ENCODE results near the gene C2orf92. TPM values are rescaled to one million over a fixed set of nuclear protein-coding genes. Genes with fewer than 3 reads are reported as not detected.
A peak's percentile ranks its signal among the peaks of the same experiment; 100 is the strongest.

C2orf92 gene
- total RNA-seq, 1 donor from 2014 or later, result 14.4 TPM

DNA sequence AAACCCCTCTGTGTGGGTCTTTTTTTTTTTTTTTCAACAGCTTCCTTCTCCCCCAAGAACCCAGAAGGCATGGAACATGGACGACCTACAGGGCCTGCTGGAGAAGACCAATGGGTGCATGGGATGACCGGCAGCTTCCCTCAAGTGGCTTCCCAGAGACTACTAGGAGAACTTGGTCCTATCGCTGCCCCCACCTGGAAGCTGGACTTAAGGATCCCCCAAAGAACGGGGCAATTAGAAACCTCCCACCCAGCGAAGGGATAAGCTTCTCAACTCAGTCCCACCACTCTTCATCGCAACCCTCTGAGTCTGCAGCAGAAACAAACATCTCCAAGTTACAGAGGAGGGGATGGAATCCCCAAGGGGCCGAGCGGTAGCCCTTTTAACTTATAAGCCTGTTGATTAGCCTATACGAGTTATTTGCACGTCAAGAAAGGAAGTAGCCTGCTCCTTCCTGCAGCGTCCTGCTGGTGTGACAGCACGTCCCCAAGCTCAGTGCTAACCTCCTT lies 7.1 kb upstream of the C2orf92 start:
- intact Hi-C loops (cut with DNase I), result no loop called here
- peak overlapping the region; percentile 97 for H3K27ac ChIP-seq

DNA sequence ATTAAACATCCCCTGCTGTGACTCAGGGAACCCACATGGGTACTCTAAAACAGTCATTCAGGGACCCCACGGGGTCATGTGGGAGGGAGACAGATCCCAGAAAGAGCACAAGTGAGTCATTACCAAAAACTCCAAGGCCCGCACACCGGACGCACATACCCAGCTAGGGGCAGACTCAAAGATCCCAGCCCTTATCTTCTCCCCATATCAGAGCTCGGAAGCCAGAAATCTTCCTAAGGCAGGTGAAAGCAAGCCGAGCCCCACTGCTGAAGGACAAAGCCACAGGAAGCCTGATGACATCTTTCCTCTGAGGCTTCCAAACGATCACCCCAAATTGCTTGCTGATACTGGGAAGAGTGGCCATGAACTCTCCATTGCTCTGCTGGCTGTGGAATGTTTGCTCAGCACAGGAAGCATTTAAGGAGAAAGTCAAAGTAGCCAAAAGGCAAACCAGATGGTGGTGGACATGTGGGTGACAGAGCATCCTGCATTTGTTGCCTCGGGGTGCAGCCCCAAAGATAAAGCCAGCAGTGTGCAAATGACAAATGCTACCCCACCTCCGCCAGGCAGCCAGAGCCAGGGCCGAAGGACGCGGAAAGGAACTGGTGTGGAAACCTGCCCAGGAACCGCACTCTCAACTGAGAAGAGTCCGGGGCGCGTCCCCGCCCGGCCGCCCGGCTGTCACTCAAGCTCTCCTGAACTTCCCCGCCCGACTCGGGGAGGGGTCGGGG lies 6.5 kb upstream of the C2orf92 start:
- DNase-seq (peak; percentile 91), ATAC-seq (peak; percentile 67)
- intact Hi-C loops (cut with DNase I), result no loop called here
- Histone ChIP-seq H3K4me3 (peak overlapping the region; percentile 67), H3K4me1 (peaks cover 20% of the 10 kb centered on the region), H3K9me3 (no peaks in the 10 kb centered on the region), H3K27me3 (no peaks in the 10 kb centered on the region), H3K36me3 (peaks cover 12% of the 10 kb centered on the region), H3K27ac (peak overlapping the region; percentile 97)
- TF ChIP-seq, protein P1, sequence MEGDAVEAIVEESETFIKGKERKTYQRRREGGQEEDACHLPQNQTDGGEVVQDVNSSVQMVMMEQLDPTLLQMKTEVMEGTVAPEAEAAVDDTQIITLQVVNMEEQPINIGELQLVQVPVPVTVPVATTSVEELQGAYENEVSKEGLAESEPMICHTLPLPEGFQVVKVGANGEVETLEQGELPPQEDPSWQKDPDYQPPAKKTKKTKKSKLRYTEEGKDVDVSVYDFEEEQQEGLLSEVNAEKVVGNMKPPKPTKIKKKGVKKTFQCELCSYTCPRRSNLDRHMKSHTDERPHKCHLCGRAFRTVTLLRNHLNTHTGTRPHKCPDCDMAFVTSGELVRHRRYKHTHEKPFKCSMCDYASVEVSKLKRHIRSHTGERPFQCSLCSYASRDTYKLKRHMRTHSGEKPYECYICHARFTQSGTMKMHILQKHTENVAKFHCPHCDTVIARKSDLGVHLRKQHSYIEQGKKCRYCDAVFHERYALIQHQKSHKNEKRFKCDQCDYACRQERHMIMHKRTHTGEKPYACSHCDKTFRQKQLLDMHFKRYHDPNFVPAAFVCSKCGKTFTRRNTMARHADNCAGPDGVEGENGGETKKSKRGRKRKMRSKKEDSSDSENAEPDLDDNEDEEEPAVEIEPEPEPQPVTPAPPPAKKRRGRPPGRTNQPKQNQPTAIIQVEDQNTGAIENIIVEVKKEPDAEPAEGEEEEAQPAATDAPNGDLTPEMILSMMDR (IDR thresholded peaks at IDR 0.05), result no peak

More for the DNA sequence above, 7.1 kb upstream of the C2orf92 start:
- DNase-seq (no peak), ATAC-seq (no peak)
- Histone ChIP-seq H3K27me3 (no peaks in the 10 kb centered on the region), H3K9me3 (no peaks in the 10 kb centered on the region), H3K4me3 (peak overlapping the region; percentile 67), H3K4me1 (peaks cover 20% of the 10 kb centered on the region), H3K36me3 (peaks cover 18% of the 10 kb centered on the region)
- TF ChIP-seq, protein P1 (IDR thresholded peaks at IDR 0.05), result no peak

DNA sequence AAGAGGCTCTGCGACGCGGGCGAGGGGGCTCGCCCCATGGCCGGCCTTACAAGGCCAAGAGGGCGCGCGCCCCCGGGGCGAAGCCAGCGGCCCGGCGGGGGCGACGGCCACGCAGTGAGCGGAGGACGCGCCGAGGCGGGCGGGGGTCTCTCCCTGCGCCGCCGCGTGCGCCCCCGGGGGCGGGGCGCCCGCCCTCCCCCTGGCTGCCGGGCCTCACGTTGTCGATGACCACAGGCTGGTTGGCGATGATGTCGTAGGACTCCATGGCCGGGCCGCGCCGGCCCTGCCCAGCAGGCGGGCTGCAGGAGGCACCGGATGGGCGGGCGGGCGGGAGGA lies 5.9 kb upstream of the C2orf92 start:
- Histone ChIP-seq H3K27me3 (no peaks in the 10 kb centered on the region), H3K36me3 (peaks cover 7% of the 10 kb centered on the region), H3K9me3 (no peaks in the 10 kb centered on the region), H3K4me3 (peak overlapping the region; percentile 67), H3K27ac (peak overlapping the region; percentile 97), H3K4me1 (peaks cover 20% of the 10 kb centered on the region)
- ATAC-seq (no peak), DNase-seq (no peak)
- TF ChIP-seq, protein P1 (IDR thresholded peaks at IDR 0.05), result no peak
- intact Hi-C loops (cut with DNase I), result no loop called here

DNA sequence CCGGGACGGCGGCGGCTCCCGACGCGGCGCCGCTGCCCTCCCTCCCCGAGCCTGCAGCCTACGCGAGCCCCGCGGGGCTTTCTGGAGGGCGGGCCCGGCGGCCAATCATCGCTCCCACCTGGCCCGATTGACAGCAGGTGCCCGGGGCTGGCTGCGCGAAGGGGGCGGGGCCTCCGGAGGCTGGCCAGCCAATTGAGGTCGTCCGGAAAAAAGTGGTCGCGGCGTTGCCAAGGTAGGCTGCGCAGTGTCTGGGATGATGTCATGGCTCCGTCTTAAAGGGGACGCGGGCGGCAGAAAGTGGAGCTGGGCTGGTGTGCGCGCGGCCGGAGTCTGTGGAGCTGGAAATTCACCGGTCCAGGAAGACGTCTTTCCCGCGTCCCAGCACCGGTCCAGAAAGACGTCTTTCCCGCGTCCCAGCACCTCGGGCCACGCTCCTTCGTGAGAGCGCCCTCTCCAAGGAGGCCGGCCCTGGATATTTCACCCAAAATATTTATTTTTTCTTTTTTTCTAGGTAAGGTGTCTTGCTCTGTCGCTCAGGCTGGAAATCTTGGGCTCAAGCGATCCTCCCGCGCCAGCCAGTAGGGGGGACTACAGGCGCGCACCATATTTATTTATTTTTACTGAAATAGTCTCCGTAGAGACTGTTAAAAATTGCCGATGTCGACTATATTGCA lies 5.4 kb upstream of the C2orf92 start, which contains the start of gene ACTR1B:
ACTR1B (minus strand) TSS at position 83 of the 674 bp plus-strand sequence. CDS start 154 bp downstream, outside the sequence.
- Histone ChIP-seq H3K9me3 (no peaks in the 10 kb centered on the region), H3K27me3 (no peaks in the 10 kb centered on the region), H3K4me3 (peak within 1 kb of the TSS; percentile 67), H3K27ac (peak within 1 kb of the TSS; percentile 97), H3K36me3 (peaks cover 2% of the 10 kb centered on the region), H3K4me1 (peaks cover 20% of the 10 kb centered on the region)
- TF ChIP-seq, protein P1 (IDR thresholded peaks at IDR 0.05), result peak; percentile 63
- DNase-seq (peak; percentile 99), ATAC-seq (peak; percentile 95)
- intact Hi-C loops (cut with DNase I), result no loop called here

DNA sequence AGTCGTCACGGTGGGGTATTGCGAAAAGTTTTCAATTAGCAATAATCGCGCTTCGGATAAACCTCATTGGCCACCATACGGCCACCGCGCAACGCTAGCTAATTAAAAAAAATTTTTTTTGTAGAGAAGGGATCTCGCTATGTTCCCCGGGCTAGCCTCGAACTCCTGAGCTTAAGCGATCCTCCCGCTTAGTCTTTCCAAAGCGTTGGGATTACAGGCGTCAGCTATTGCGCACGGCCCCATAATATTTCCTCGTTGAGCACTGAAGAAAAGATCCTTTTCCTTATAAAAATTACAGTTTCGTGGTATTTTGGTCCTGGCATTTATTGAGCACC lies 4.9 kb upstream of the C2orf92 start:
- no peak for ATAC-seq
- TF ChIP-seq, protein P1 (IDR thresholded peaks at IDR 0.05), result no peak
- intact Hi-C loops (cut with DNase I), result no loop called here

More for the DNA sequence above, 4.9 kb upstream of the C2orf92 start:
- peak overlapping the region; percentile 97 for H3K27ac ChIP-seq
- H3K27me3 ChIP-seq, result no peaks in the 10 kb centered on the region
- H3K4me1 ChIP-seq, result peaks cover 20% of the 10 kb centered on the region
- no peak for DNase-seq
- H3K4me3 ChIP-seq, result peak overlapping the region; percentile 67
- no peaks in the 10 kb centered on the region for H3K36me3 ChIP-seq
- no peaks in the 10 kb centered on the region for H3K9me3 ChIP-seq

Data from upper lobe of right lung (tissue), 1 donor.